Esophagus muscularis mucosa (tissue), 3 donors: ENCODE data around the gene CEP55.

Experiments used
- POLR2A ChIP-seq: fragments of 450-650 bp; IDR thresholded peaks from one replicate; pipeline ENCODE4 v1.6.1; 2017; ENCODE audit warnings: antibody characterized with exemption, moderate library complexity, mild to moderate bottlenecking, low read depth
- POLR2AphosphoS5 ChIP-seq, 2 donors: sonication (generic); formaldehyde crosslinking; IDR thresholded peaks; one replicate each; pipeline ENCODE4 v1.6.1; 2017; ENCODE audit warnings: antibody characterized with exemption in 2 of 2
- TF ChIP-seq, protein P1 (sequence below), 3 experiments: fragments of 200-600 bp in 2 of 3; fragments of 450-650 bp in 1 of 3; sonication (generic) in 2 of 3; IDR thresholded peaks; one replicate each; pipeline ENCODE4 v1.5.1; 2017 to 2019; ENCODE audit warnings: antibody characterized with exemption in 3 of 3, mild to moderate bottlenecking in 2 of 3, moderate library complexity in 1 of 3

DNA sequence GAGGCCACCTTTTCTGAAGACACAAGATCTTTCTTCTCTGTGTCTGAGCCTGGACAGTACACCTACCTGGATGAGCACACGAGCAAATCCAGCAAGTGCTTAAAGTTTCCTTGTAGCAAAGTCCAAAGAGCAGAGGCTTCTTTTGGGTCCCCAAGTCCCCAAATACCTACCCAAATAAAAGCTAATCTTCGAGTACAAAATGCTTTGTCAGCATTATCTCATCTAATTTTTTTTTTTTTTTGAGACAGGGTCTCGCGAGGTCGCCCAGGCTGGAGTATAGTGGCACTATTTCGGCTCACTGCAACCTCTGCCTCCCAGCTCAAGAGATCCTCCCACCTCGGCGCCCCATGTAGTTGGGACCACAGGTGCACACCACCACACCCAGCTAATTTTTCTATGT lies 38.9 kb upstream of the CEP55 start:
- TF ChIP-seq, protein P1, sequence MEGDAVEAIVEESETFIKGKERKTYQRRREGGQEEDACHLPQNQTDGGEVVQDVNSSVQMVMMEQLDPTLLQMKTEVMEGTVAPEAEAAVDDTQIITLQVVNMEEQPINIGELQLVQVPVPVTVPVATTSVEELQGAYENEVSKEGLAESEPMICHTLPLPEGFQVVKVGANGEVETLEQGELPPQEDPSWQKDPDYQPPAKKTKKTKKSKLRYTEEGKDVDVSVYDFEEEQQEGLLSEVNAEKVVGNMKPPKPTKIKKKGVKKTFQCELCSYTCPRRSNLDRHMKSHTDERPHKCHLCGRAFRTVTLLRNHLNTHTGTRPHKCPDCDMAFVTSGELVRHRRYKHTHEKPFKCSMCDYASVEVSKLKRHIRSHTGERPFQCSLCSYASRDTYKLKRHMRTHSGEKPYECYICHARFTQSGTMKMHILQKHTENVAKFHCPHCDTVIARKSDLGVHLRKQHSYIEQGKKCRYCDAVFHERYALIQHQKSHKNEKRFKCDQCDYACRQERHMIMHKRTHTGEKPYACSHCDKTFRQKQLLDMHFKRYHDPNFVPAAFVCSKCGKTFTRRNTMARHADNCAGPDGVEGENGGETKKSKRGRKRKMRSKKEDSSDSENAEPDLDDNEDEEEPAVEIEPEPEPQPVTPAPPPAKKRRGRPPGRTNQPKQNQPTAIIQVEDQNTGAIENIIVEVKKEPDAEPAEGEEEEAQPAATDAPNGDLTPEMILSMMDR (IDR thresholded peaks at IDR 0.05), result no peak
- TF ChIP-seq POLR2AphosphoS5 (IDR thresholded peaks at IDR 0.05) (no peak), POLR2A (no peak)
